ENCODE results near the gene RNF43.

Gene RNF43

DNA sequence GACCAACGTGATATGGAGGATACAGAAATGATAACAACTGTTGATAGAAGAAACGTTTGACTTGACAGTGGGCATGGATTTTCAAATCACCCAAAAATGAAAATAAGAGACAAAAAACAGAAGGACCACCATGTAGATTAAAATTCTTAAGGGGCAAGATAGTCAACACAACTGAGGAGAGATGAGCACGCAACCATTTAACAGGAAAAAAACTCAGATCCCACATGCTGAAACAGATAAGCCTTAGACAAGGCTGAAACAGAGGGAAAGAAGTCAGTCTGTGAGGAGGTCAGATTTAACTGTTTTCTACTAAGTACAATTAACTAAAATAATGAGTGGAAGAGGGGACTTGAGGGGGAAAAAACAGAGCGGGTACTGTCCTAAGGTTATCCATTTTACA is 21.2 kb downstream of the RNF43 start:
- Mint-ChIP-seq H3K9me3 (no peaks in the 10 kb centered on the region), H3K4me3 (no peak overlapping the region), H3K36me3 (ENCODE audit: low read depth) (no peaks in the 10 kb centered on the region), H3K27me3 (ENCODE audit: low read depth, poor library complexity) (no peaks in the 10 kb centered on the region), H3K4me1 (peaks cover 31% of the 10 kb centered on the region), H3K27ac (no peak overlapping the region)
- DNase-seq: no peak
- TF ChIP-seq, protein P1, sequence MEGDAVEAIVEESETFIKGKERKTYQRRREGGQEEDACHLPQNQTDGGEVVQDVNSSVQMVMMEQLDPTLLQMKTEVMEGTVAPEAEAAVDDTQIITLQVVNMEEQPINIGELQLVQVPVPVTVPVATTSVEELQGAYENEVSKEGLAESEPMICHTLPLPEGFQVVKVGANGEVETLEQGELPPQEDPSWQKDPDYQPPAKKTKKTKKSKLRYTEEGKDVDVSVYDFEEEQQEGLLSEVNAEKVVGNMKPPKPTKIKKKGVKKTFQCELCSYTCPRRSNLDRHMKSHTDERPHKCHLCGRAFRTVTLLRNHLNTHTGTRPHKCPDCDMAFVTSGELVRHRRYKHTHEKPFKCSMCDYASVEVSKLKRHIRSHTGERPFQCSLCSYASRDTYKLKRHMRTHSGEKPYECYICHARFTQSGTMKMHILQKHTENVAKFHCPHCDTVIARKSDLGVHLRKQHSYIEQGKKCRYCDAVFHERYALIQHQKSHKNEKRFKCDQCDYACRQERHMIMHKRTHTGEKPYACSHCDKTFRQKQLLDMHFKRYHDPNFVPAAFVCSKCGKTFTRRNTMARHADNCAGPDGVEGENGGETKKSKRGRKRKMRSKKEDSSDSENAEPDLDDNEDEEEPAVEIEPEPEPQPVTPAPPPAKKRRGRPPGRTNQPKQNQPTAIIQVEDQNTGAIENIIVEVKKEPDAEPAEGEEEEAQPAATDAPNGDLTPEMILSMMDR (IDR thresholded peaks at IDR 0.05): no peak

DNA sequence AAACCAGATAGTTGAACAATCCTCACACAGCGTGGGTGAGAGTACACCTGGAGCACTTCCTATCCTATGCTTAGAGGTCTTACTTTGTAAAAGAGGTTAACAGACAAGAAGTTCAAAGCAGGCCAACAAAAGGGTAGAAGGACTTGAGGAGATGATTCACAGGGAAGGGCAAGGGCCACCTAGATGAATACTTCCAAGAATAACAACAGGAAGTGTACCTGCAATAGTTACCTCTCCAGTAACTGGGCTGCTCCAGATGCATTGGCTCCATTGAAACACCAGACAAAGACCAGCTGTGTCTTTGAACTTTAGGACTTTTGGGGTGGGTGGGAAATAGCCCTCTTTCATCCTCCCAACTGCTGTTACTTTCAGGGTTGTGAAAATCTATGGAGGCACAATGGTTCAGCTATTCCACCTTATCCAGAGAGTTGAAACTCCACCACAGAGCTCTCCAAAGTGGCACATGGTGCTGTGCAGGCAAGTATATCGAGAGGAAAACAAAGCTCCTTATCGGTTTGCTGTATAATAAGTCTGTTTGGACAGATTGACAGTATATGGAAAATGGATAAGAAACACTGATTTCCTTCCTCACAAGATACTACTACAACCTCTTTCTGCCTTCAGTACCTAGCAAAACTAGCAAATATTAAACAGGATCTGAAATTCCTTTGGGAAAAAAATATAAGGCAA is 22.7 kb downstream of the RNF43 start:
- no peak overlapping the region for H3K27ac Mint-ChIP-seq
- no peaks in the 10 kb centered on the region for H3K27me3 Mint-ChIP-seq (ENCODE audit: low read depth, poor library complexity)
- H3K4me1 Mint-ChIP-seq: peaks cover 32% of the 10 kb centered on the region
- no peak overlapping the region for H3K4me3 Mint-ChIP-seq
- no peak for DNase-seq
- H3K36me3 Mint-ChIP-seq (ENCODE audit: low read depth): no peaks in the 10 kb centered on the region
- TF ChIP-seq, protein P1 (IDR thresholded peaks at IDR 0.05): no peak
- no peaks in the 10 kb centered on the region for H3K9me3 Mint-ChIP-seq

DNA sequence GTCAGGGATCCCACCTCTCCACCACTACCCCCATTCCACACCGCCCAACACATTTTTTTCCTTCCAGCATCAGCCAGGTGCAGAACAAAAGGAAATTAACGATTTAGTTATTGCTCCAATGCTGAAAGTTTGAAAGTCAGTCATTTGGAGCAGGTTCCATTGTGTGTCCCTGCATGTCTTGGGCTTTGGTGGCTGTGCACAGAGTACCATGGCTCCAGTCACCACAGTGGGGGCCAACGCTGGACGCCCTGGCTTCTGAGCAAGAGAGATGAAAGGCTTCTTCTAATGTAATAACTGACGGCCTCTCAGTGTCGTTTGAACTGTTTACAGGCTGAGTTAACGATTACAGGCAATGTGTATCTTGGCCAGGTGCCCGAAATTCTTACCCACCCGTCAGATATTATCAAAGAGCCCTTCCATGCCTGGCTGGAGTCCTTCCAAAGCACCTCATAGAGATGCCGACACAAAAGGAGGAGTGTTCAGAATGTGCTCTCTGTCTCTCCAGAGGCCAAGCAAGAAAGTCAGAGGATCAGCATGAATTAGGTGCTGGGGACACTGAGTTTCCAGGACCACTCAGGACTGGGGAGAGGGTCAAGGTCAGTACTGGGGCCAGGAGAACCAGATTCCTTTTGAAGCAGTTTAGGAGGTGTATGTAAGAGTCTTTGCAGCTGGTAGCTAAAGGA is 25.9 kb downstream of the RNF43 start:
- H3K27me3 Mint-ChIP-seq (ENCODE audit: low read depth, poor library complexity): no peaks in the 10 kb centered on the region
- peaks cover 30% of the 10 kb centered on the region for H3K4me1 Mint-ChIP-seq
- H3K36me3 Mint-ChIP-seq (ENCODE audit: low read depth): no peaks in the 10 kb centered on the region
- no peaks in the 10 kb centered on the region for H3K9me3 Mint-ChIP-seq
- TF ChIP-seq, protein P1 (IDR thresholded peaks at IDR 0.05): no peak
- no peak for DNase-seq
- no peak overlapping the region for H3K4me3 Mint-ChIP-seq
- H3K27ac Mint-ChIP-seq: peak overlapping the region; percentile 25

DNA sequence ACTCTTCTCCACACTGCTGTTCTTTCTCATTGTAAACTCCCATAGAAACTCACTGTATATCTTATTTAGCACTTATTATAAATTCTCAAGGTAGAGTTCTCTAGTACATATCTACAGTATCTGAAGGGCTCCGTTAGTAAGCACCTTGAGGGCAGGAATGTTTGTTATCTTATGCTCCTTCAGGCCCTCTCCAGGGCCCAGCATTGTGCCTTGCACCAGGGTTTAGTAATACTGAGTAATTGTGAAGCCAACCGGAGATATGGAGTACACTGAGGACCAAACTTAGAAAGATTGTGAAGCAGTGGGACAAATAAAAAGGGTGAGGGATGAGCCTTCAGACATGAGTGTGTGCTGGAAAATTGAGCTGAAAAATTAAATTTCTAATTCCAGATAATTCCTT is 26.4 kb downstream of the RNF43 start:
- no peak for DNase-seq
- TF ChIP-seq, protein P1 (IDR thresholded peaks at IDR 0.05): no peak
- Mint-ChIP-seq H3K27me3 (ENCODE audit: low read depth, poor library complexity) (no peaks in the 10 kb centered on the region), H3K27ac (no peak overlapping the region), H3K4me3 (no peak overlapping the region), H3K9me3 (no peaks in the 10 kb centered on the region), H3K36me3 (ENCODE audit: low read depth) (no peaks in the 10 kb centered on the region), H3K4me1 (peaks cover 28% of the 10 kb centered on the region)

DNA sequence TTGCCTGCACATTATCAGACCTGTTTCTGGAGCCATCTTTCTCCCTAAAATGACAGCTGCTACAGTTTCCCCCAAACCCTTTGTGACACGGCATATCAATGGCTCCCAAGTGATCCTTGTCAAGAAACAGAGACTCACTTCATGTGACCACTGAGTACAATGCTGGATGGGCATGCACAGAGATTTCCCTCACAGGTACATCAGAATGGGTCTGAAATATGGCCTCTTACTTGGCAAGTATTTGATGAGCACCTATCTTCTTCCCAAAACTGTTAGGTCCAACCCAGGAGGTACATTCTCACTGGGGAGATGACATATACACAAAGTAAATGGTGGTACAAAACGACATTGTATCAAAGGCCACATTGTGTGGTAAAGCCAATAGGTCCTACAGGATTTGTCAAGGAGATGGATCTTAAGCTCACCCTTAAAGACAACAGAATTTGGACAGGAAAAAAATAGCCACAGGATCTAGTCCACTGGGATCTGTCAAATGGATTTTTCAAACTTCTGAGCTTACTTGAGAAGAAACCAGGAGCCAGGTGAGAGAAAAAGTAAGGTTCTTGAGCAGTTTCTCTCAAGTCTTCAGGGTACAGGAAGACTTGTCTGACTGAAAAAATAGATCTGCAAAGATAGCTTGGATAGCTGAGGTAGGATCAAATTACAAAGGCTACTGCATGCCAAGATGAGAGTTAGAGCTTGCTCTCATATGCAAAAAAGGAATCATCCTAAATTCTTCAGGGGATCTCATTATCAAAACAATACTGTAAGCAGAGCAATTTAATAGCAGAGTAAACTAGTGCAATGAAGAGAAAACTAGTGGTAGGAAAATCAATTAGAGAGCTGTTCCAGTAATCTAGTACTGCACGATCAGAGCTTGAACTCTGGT is 28.8 kb downstream of the RNF43 start:
- peaks cover 47% of the 10 kb centered on the region for H3K4me1 Mint-ChIP-seq
- TF ChIP-seq, protein P1 (IDR thresholded peaks at IDR 0.05): no peak
- no peak overlapping the region for H3K4me3 Mint-ChIP-seq
- DNase-seq: no peak
- no peaks in the 10 kb centered on the region for H3K9me3 Mint-ChIP-seq
- H3K27me3 Mint-ChIP-seq (ENCODE audit: low read depth, poor library complexity): no peaks in the 10 kb centered on the region
- no peak overlapping the region for H3K27ac Mint-ChIP-seq
- no peaks in the 10 kb centered on the region for H3K36me3 Mint-ChIP-seq (ENCODE audit: low read depth)

Data from nephron progenitor cell (in vitro differentiated cells).